HG03354 (cell line): ENCODE measurements around the gene OR5W2.
A peak's percentile ranks its signal among the peaks of the same experiment; 100 is the strongest.
"Not testable (repeated sequence)": the region's sequence is repeated elsewhere in the genome, so short reads cannot be mapped to it uniquely, and the experiment has no call there.

Experiments
- ATAC-seq: cut with Tn5 transposase; IDR thresholded peaks from one replicate; pipeline ENCODE4 v1.9.1; 2021; ENCODE audit warnings: mild to moderate bottlenecking; ENCODE audit not compliant: unreplicated experiment, poor library complexity, severe bottlenecking

The OR5W2 gene

GRCh38 chr11:55914482-55914881, at the start of gene OR5W2:
TSS of gene OR5W2 (minus strand) at chr11:55914582. CDS start at chr11:55914582, 0 bp downstream.
- ATAC-seq = no peak

GRCh38 chr11:55956521-55956920, 42.1 kb upstream of the OR5W2 start:
- no peak for ATAC-seq

- ATAC-seq = no peak
Measured at GRCh38 chr11:55949330-55949729, 34.9 kb upstream of the OR5W2 start.

- ATAC-seq = peak; percentile 66
Measured at GRCh38 chr11:55942785-55943392, 28.5 kb upstream of the OR5W2 start.

- no peak for ATAC-seq
Measured at GRCh38 chr11:55936300-55936699, 21.9 kb upstream of the OR5W2 start, which contains the start of gene OR5I1. TSS of gene OR5I1 (minus strand) at chr11:55936400. CDS start at chr11:55936400, 0 bp downstream.

- ATAC-seq = no peak
Measured at GRCh38 chr11:55920537-55920936, 6.2 kb upstream of the OR5W2 start.

GRCh38 chr11:55902308-55902707, 12.1 kb downstream of the OR5W2 start:
- no peak for ATAC-seq

GRCh38 chr11:55895216-55895615, 19.2 kb downstream of the OR5W2 start:
- ATAC-seq = no peak

GRCh38 chr11:55885481-55885880, 28.9 kb downstream of the OR5W2 start:
- ATAC-seq = not testable (repeated sequence)

- not testable (repeated sequence) for ATAC-seq
Measured at GRCh38 chr11:55884995-55885394, 29.4 kb downstream of the OR5W2 start.

GRCh38 chr11:55882997-55883396, 31.4 kb downstream of the OR5W2 start, which contains the start of gene TRIM51:
TSS of gene TRIM51 (plus strand) at chr11:55883297. CDS start at chr11:55885429, 2,132 bp downstream.
- ATAC-seq = not testable (repeated sequence)

- ATAC-seq = not testable (repeated sequence)
Measured at GRCh38 chr11:55873146-55873545, 41.2 kb downstream of the OR5W2 start.

GRCh38 chr11:55872731-55873130, 41.7 kb downstream of the OR5W2 start:
- not testable (repeated sequence) for ATAC-seq

GRCh38 chr11:55867354-55867753, 47.0 kb downstream of the OR5W2 start:
- not testable (repeated sequence) for ATAC-seq
